GM13977 (cell line): ENCODE data around the gene TIMM50.
A peak's percentile ranks its signal among the peaks of the same experiment; 100 is the strongest.

Experiments
- DNase-seq: peaks from one replicate; pipeline ENCODE4 v3.0.0; 2012; ENCODE audit warnings: low spot score
- in situ Hi-C: fragments of 300-500 bp; cut with MboI; formaldehyde crosslinking; loops from one replicate; pipeline ENCODE4 v1.12.0; 2022; ENCODE audit warnings: low sequenced_read_pairs, low pct_unique_long_range_greater_than_20kb, mixed read lengths, inconsistent platforms; ENCODE audit not compliant: unreplicated experiment
- TF ChIP-seq, protein P1 (sequence below): IDR thresholded peaks from 2 replicates; pipeline ENCODE4 v1.5.1; 2012; ENCODE audit warnings: mild to moderate bottlenecking, control low read depth; ENCODE audit not compliant: insufficient read depth; ENCODE audit errors: extremely low read depth, missing control alignments

The TIMM50 gene

GRCh38 chr19:39532233-39533002, 51.8 kb downstream of the TIMM50 start, which contains the start of gene EID2B:
Gene EID2B (minus strand): TSS chr19:39532852. CDS start chr19:39532802, 50 bp downstream.
- in situ Hi-C loops: loop anchor here (10.0 to 25.0 kb wide), 2 partner anchors 98 to 420 kb away; partner anchors contain the start of gene RPS16

DNA sequence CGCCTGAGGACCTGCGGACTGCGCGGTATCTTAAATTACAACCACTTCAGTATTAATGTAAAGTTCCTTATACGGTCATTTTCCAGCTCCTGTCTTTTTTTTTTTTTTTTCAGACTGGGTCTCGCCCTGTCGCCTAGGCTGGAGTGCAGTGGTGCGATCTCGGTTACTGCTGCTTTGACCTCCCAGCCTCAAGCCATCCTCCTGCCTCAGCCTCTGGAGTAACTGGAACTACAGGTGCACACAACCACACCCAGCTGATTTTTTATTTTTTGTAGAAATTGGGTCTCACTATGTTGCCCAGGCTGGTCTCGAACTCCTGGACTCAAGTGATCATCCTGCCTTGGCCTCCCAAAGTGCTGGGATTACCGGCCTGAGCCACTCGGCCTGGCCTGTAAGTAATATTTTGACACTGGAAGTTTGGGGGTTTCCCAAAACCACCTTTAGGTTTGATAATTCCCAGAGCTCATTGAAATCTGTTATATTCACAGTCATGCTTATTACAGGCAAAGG, 52.4 kb downstream of the TIMM50 start:
- TF ChIP-seq, protein P1, sequence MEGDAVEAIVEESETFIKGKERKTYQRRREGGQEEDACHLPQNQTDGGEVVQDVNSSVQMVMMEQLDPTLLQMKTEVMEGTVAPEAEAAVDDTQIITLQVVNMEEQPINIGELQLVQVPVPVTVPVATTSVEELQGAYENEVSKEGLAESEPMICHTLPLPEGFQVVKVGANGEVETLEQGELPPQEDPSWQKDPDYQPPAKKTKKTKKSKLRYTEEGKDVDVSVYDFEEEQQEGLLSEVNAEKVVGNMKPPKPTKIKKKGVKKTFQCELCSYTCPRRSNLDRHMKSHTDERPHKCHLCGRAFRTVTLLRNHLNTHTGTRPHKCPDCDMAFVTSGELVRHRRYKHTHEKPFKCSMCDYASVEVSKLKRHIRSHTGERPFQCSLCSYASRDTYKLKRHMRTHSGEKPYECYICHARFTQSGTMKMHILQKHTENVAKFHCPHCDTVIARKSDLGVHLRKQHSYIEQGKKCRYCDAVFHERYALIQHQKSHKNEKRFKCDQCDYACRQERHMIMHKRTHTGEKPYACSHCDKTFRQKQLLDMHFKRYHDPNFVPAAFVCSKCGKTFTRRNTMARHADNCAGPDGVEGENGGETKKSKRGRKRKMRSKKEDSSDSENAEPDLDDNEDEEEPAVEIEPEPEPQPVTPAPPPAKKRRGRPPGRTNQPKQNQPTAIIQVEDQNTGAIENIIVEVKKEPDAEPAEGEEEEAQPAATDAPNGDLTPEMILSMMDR: no peak
- in situ Hi-C loops: loop anchor here (10.0 to 25.0 kb wide), 2 partner anchors 98 to 421 kb away; partner anchors contain the start of gene RPS16
- DNase-seq: no peak

More at GRCh38 chr19:39532233-39533002, 51.8 kb downstream of the TIMM50 start, which contains the start of gene EID2B:
- DNase-seq: peak; percentile 97
- TF ChIP-seq, protein P1: peak; percentile 98

DNA sequence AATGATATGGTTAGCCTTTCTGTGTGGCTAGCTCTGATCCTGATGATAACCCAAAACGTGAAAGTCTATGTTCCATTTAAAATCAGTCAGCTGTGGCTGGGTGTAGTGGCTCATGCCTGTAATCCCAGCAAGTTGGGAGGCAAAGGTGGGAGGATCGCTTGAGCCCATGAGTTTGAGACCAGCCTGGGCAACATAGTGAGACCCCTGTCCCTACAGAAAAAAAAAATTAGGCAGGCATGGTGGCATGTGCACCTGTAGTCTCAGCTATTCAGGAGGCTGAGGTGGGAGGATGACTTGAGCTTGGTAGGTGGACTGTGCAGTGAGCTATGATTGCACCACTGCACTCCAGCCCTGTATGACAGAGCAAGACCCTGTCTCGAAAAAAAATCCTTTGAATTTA, 53.2 kb downstream of the TIMM50 start:
- no peak for DNase-seq
- in situ Hi-C loops: loop anchor here (10.0 to 25.0 kb wide), 2 partner anchors 99 to 421 kb away; partner anchors contain the start of gene RPS16

GRCh38 chr19:39539165-39539517, 58.5 kb downstream of the TIMM50 start:
- TF ChIP-seq, protein P1: no peak
- in situ Hi-C loops: loop anchor here (10.0 to 25.0 kb wide), 2 partner anchors 104 to 427 kb away; partner anchors contain the start of gene RPS16
- DNase-seq: no peak

More for the DNA sequence above, 53.2 kb downstream of the TIMM50 start:
- TF ChIP-seq, protein P1: no peak

DNA sequence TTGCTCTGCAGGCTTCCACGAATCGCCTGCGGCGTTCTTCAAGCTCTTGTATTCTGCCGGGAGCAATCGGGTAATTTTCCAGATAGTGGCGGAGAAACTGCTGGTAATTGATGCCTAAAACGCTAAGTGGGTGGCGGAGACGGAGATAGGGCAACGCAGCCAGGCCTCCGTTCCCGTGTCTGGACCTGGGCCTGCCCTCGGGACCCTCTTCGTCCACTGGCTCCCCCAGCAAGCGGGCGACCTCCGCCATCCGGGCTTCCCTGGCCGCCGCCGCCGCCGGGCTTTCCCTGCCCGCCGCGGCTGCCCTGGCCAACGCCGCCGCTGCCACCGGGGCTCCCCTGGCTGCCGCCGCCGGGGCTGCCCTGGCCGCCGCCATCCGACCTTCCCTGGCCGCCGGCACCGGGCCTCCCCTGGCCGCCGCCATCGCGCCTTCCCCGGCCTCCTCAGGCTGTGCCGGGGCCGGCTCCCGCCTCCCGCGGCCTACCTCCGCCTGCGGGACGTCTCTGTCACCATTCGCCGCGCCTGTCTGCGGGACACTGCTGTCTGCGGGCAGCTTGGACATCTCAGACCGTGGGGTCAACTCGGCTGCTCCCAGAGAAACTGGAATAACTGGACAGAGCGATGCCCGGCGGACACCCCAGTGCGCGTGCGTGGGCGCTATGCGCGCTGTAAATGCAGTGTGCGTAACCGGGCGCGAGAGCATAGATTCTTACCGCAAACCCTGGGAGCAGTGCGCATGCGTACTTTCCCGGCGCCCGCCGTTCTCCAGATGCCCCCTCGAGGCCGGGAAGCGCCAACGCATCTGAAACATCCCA, 59.1 kb downstream of the TIMM50 start, which contains the start of gene EID2:
TSS of gene EID2 (minus strand) at position 644 of the 815 bp plus-strand sequence. CDS start at position 562, 82 bp downstream.
- in situ Hi-C loops: loop anchor here (5.0 to 25.0 kb wide), 4 partner anchors 105 to 427 kb away; partner anchors contain the start of genes FBL and RPS16
- TF ChIP-seq, protein P1: peak; percentile 85

GRCh38 chr19:39540333-39540673, 59.7 kb downstream of the TIMM50 start:
- TF ChIP-seq, protein P1: no peak
- in situ Hi-C loops: loop anchor here (5.0 to 25.0 kb wide), 3 partner anchors 122 to 428 kb away; partner anchors contain the start of gene FBL
- DNase-seq: no peak

More for the DNA sequence above, 59.1 kb downstream of the TIMM50 start, which contains the start of gene EID2:
- DNase-seq: peak; percentile 97
